H1 (cell line): ENCODE measurements around the gene LRRC17. TPM values are rescaled to one million over a fixed set of nuclear protein-coding genes. Genes with fewer than 3 reads are reported as not detected.

Experiments
- CTCF ChIA-PET: fragments of 300-600 bp; sonication (Branson Sonifier 250); formaldehyde crosslinking; loops from one replicate; lab custom pipeline; 2021; ENCODE audit not compliant: partially characterized antibody; lab: Charles Lee
- POLR2A ChIA-PET: fragments of 300-600 bp; sonication (Branson Sonifier 250); formaldehyde crosslinking; loops from one replicate; lab custom pipeline; 2021; ENCODE audit warnings: inconsistent platforms; ENCODE audit not compliant: partially characterized antibody; lab: Charles Lee
- DNase-seq, 2 experiments: peaks; one replicate each; pipeline versions ENCODE4 v3.0.0 to v3.0.0-alpha.2; 2010 to 2022; ENCODE audit warnings: low spot score in 2 of 2, low read depth in 1 of 2, mixed read lengths in 1 of 2
- FAIRE-seq: peaks from 2 replicates; lab custom pipeline; 2011; peaks lifted over from hg19 to GRCh38; lab: Jason Lieb, UNC
- H2AFZ ChIP-seq: 2 replicates; pipeline ENCODE4 v1.8.1; 2012; ENCODE audit warnings: low read length, inconsistent platforms
- H2AK5ac ChIP-seq: 2 replicates; pipeline ENCODE4 v1.6.1; 2013; ENCODE audit warnings: low read depth, low read length
- H2BK120ac ChIP-seq: replicated peaks from 2 replicates; pipeline ENCODE3; 2013; ENCODE audit warnings: low read depth, low read length, inconsistent platforms
- H2BK12ac ChIP-seq: 2 replicates; pipeline ENCODE4 v1.6.1; 2013; ENCODE audit warnings: low read depth, low read length
- H2BK15ac ChIP-seq: 2 replicates; pipeline ENCODE4 v1.6.1; 2013; ENCODE audit warnings: low read length
- H2BK20ac ChIP-seq: 2 replicates; pipeline ENCODE4 v1.6.1; 2013; ENCODE audit warnings: low read length
- H2BK5ac ChIP-seq: 2 replicates; pipeline ENCODE4 v1.6.1; 2013; ENCODE audit warnings: low read depth, low read length
- H3K14ac ChIP-seq: 2 replicates; pipeline ENCODE4 v1.6.1; 2013; ENCODE audit warnings: inconsistent platforms; ENCODE audit not compliant: insufficient read length
- H3K18ac ChIP-seq: 2 replicates; pipeline ENCODE4 v1.6.1; 2013; ENCODE audit warnings: low read length; ENCODE audit errors: extremely low read depth
- H3K23ac ChIP-seq: 2 replicates; pipeline ENCODE4 v1.6.1; 2013; ENCODE audit warnings: inconsistent platforms; ENCODE audit not compliant: insufficient read length
- H3K23me2 ChIP-seq: 2 replicates; pipeline ENCODE4 v1.6.1; 2013; ENCODE audit warnings: low read depth, low read length
- H3K27ac ChIP-seq: 2 replicates; pipeline ENCODE4 v1.6.1; 2011; ENCODE audit warnings: low read depth, low read length, inconsistent platforms
- H3K27me3 ChIP-seq, 4 experiments: replicated peaks in 1 of 4; 1 replicate in 1 of 4; 2 replicates in 3 of 4; pipeline versions ENCODE4 v1.6.1 to v1.8.1; 2011 to 2013; ENCODE audit warnings: low read length in 3 of 4, mild to moderate bottlenecking in 3 of 4, inconsistent platforms in 2 of 4, mixed read lengths in 2 of 4, moderate library complexity in 1 of 4; ENCODE audit not compliant: control insufficient read depth in 3 of 4, insufficient read depth in 3 of 4; ENCODE audit errors: extremely low read depth in 1 of 4
- H3K36me3 ChIP-seq, 4 experiments: 2 replicates each; pipeline versions ENCODE4 v1.6.1 to v1.8.1; 2011 to 2013; ENCODE audit warnings: mild to moderate bottlenecking in 4 of 4, low read length in 3 of 4, moderate library complexity in 2 of 4, control low read depth in 1 of 4, inconsistent platforms in 1 of 4; ENCODE audit not compliant: insufficient read depth in 4 of 4, control insufficient read depth in 2 of 4
- H3K4ac ChIP-seq: replicated peaks from 2 replicates; pipeline ENCODE3; 2013; ENCODE audit warnings: low read length, low read depth, mixed read lengths, inconsistent platforms; ENCODE audit not compliant: insufficient read length
- H3K4me1 ChIP-seq, 4 experiments: replicated peaks in 1 of 4; 1 replicate in 1 of 4; 2 replicates in 3 of 4; pipeline versions ENCODE4 v1.6.1 to v1.8.1; 2011 to 2013; ENCODE audit warnings: low read length in 3 of 4, inconsistent platforms in 2 of 4, mixed read lengths in 1 of 4; ENCODE audit not compliant: insufficient read depth in 4 of 4, control insufficient read depth in 3 of 4
- H3K4me2 ChIP-seq, 2 experiments: 2 replicates each; pipeline versions ENCODE4 v1.6.1 to v1.8.1; 2011 to 2013; ENCODE audit warnings: low read depth in 2 of 2, low read length in 2 of 2, control low read depth in 1 of 2, inconsistent platforms in 1 of 2, mild to moderate bottlenecking in 1 of 2; ENCODE audit not compliant: insufficient read depth in 1 of 2
- H3K4me3 ChIP-seq, 4 experiments: fragments of 200-600, 300-600 bp in 1 of 4; sonication (generic), shearing (Covaris generic), sonication (Bioruptor Twin) in 1 of 4; 2 replicates each; pipeline versions ENCODE4 v1.5.1 to v1.8.1; 2011 to 2016; ENCODE audit warnings: low read length in 4 of 4, low read depth in 3 of 4, control low read depth in 2 of 4, inconsistent platforms in 2 of 4, mild to moderate bottlenecking in 2 of 4, mixed read lengths in 1 of 4, moderate library complexity in 1 of 4; ENCODE audit not compliant: insufficient read depth in 2 of 4; ENCODE audit errors: extremely low read depth in 1 of 4
- H3K56ac ChIP-seq: replicated peaks from 2 replicates; pipeline ENCODE3; 2013; ENCODE audit warnings: low read depth, mild to moderate bottlenecking, mixed read lengths, low read length, inconsistent platforms; ENCODE audit not compliant: insufficient read length
- H3K79me1 ChIP-seq: 2 replicates; pipeline ENCODE4 v1.6.1; 2013; ENCODE audit warnings: low read depth, low read length, control low read depth
- H3K79me2 ChIP-seq, 2 experiments: 2 replicates each; pipeline versions ENCODE4 v1.6.1 to v1.8.1; 2012 to 2013; ENCODE audit warnings: low read length in 2 of 2, mild to moderate bottlenecking in 2 of 2, inconsistent platforms in 1 of 2; ENCODE audit not compliant: insufficient read depth in 2 of 2, control insufficient read depth in 1 of 2
- H3K9ac ChIP-seq, 4 experiments: replicated peaks in 1 of 4; 1 replicate in 1 of 4; 2 replicates in 3 of 4; pipeline versions ENCODE4 v1.6.1 to v1.8.1; 2011 to 2013; ENCODE audit warnings: low read depth in 3 of 4, low read length in 3 of 4, control low read depth in 2 of 4, mild to moderate bottlenecking in 2 of 4, moderate library complexity in 2 of 4, inconsistent platforms in 1 of 4; ENCODE audit errors: extremely low read depth in 1 of 4
- H3K9me3 ChIP-seq, 2 experiments: 2 replicates each; pipeline versions ENCODE4 v1.6.1 to v1.8.1; 2012 to 2013; ENCODE audit warnings: mild to moderate bottlenecking in 2 of 2, moderate library complexity in 2 of 2, control low read depth in 1 of 2, inconsistent platforms in 1 of 2, low read depth in 1 of 2, low read length in 1 of 2, mixed read lengths in 1 of 2; ENCODE audit not compliant: insufficient read depth in 2 of 2
- H4K20me1 ChIP-seq, 2 experiments: replicated peaks in 1 of 2; 2 replicates each; pipeline versions ENCODE3 to v1.8.1; 2011 to 2013; ENCODE audit warnings: inconsistent platforms in 2 of 2, low read length in 2 of 2, mild to moderate bottlenecking in 1 of 2; ENCODE audit not compliant: insufficient read depth in 2 of 2, control insufficient read depth in 1 of 2
- H4K5ac ChIP-seq: 2 replicates; pipeline ENCODE4 v1.6.1; 2013; ENCODE audit warnings: low read length, low read depth, mixed read lengths, inconsistent platforms; ENCODE audit not compliant: insufficient read length
- H4K8ac ChIP-seq: 2 replicates; pipeline ENCODE4 v1.8.0; 2013; ENCODE audit warnings: mild to moderate bottlenecking, moderate library complexity, low read length, inconsistent platforms; ENCODE audit not compliant: insufficient read depth; ENCODE audit errors: extremely low read depth
- H4K91ac ChIP-seq: replicated peaks from 2 replicates; pipeline ENCODE3; 2013; ENCODE audit warnings: low read length, mixed read lengths, inconsistent platforms; ENCODE audit not compliant: insufficient read length
- ASH2L ChIP-seq: fragments of 200-600, 300-600 bp; sonication (generic); IDR thresholded peaks from one replicate; pipeline ENCODE4 v1.7.1; 2017; ENCODE audit warnings: low read length
- CTBP2 ChIP-seq: IDR thresholded peaks from 2 replicates; pipeline ENCODE4 v1.7.0; 2011; ENCODE audit warnings: borderline replicate concordance, mild to moderate bottlenecking, moderate library complexity, mixed read lengths, low read length; ENCODE audit not compliant: insufficient read depth, insufficient read length
- FOSL1 ChIP-seq: IDR thresholded peaks from 2 replicates; pipeline ENCODE4 v1.6.1; 2011; ENCODE audit warnings: mild to moderate bottlenecking, low read depth, low read length, moderate library complexity; ENCODE audit not compliant: insufficient read depth
- NRF1 ChIP-seq: IDR thresholded peaks from 2 replicates; pipeline ENCODE4 v1.6.1; 2011; ENCODE audit warnings: mild to moderate bottlenecking, low read depth, low read length, improper control_type of control experiment
- RNF2 ChIP-seq: fragments of 200-900, 300-1000 bp; sonication (generic); IDR thresholded peaks from 2 replicates; pipeline ENCODE4 v1.7.1; 2016; ENCODE audit warnings: borderline replicate concordance, low read depth, mild to moderate bottlenecking, antibody characterized with exemption, low read length; ENCODE audit not compliant: poor library complexity, severe bottlenecking; ENCODE audit errors: missing control alignments
- SIN3A ChIP-seq, 2 experiments: IDR thresholded peaks in 1 of 2; conservative IDR thresholded peaks in 1 of 2; 2 replicates each; pipeline ENCODE4 v1.6.1; 2011 to 2012; ENCODE audit warnings: low read length in 2 of 2, improper control_type of control experiment in 1 of 2, low read depth in 1 of 2, mild to moderate bottlenecking in 1 of 2
- SIRT6 ChIP-seq: IDR thresholded peaks from one replicate; pipeline ENCODE4 v1.7.1; 2012; ENCODE audit warnings: low read length, inconsistent platforms
- SP4 ChIP-seq: IDR thresholded peaks from 2 replicates; pipeline ENCODE4 v1.6.1; 2012; ENCODE audit warnings: low read length, inconsistent platforms
- WGBS, 2 experiments: shearing (Covaris generic) in 1 of 2; methylation state at CpG; one replicate each; pipeline versions ENCODE4 v1.1.6 to v1.1.7; 2013 to 2015; ENCODE audit warnings: low lambda C conversion rate in 2 of 2, mixed read lengths in 2 of 2, inconsistent platforms in 1 of 2, low coverage in 1 of 2, missing lambda C conversion rate in 1 of 2; ENCODE audit not compliant: insufficient replicate concordance in 2 of 2, insufficient coverage in 1 of 2, insufficient read length in 1 of 2; ENCODE audit errors: extremely low coverage in 1 of 2, missing lambda C conversion rate in 1 of 2; 5-methylcytosine and 5-hydroxymethylcytosine counted together
- polyA plus RNA-seq, 7 experiments: library from polyadenylated mRNA; depleted of rRNA in 3 of 7; stranded (reverse) in 5 of 7; unstranded in 2 of 7; fragments of >200 nt in 5 of 7; fragments of 200-250 nt in 2 of 7; gene quantifications; 1 replicate in 5 of 7; 2 replicates in 1 of 7; 4 replicates in 1 of 7; pipeline versions ENCODE4 v1.2.1 to v1.2.3, GENCODE V29; 2011 to 2013; ENCODE audit warnings: missing spikeins in 2 of 7, mixed read lengths in 2 of 7
- total RNA-seq: library from RNA; stranded (reverse); fragmentation: NEBNext Ultra II Directional; extraction: Animal tissue kit (Norgen Biotek cat#: 25700); gene quantifications from 2 replicates; pipeline ENCODE4 v1.2.1, GENCODE V29; 2021
- TF ChIP-seq, protein P1 (sequence below): IDR thresholded peaks from 2 replicates; pipeline ENCODE4 v1.6.1; 2012; ENCODE audit warnings: inconsistent platforms

Gene LRRC17
- total and polyA plus RNA-seq, 2 of the 8 experiments (the other 6 are each of a cell fraction or from before 2014, with no cell fraction given): 3.0 TPM

DNA sequence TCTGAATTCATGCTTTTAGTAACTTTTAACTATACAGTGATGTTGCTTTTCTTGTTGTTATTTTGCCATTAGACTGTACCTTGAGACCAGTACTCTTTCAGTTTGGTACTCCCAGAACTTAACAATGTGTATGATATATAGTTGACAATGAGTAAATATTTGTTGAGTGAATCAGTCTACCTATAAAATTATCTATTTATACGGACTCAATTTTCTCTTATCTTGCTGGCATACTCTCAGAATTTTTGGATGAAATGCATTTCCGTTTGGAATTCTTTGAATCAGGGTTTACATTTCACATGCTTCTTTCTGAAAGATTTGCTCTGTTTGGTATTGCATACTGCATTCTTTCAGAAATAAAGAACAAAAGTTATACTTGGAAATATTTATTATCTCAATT lies 47.8 kb upstream of the LRRC17 start:
- Histone ChIP-seq H3K4me3 (no peak overlapping the region), H3K9ac (no peak overlapping the region), H4K8ac (no peak overlapping the region), H3K14ac (no peak overlapping the region), H2BK12ac (no peak overlapping the region), H3K4me2 (no peak overlapping the region), H3K27ac (no peak overlapping the region), H3K23ac (no peak overlapping the region), H4K5ac (no peak overlapping the region), H3K9me3 (no peaks in the 10 kb centered on the region), H2BK20ac (no peak overlapping the region), H2AK5ac (no peak overlapping the region), H2BK5ac (no peak overlapping the region), H3K36me3 (no peaks in the 10 kb centered on the region), H2BK15ac (no peak overlapping the region), H3K79me2 (no peaks in the 10 kb centered on the region), H3K79me1 (no peaks in the 10 kb centered on the region), H2AFZ (no peak overlapping the region), H3K4ac (no peak overlapping the region), H3K4me1 (0 out of 7 replicates have a peak, but pooled peaks cover 0 to 2% (median 0%) of the 10 kb centered on the region in 4 experiments), H2BK120ac (no peak overlapping the region), H3K56ac (no peak overlapping the region), H4K20me1 (no peaks in the 10 kb centered on the region), H3K23me2 (no peaks in the 10 kb centered on the region), H4K91ac (no peak overlapping the region), H3K18ac (no peak overlapping the region), H3K27me3 (no peaks in the 10 kb centered on the region)
- POLR2A ChIA-PET: no interaction called here
- TF ChIP-seq SIN3A (conservative IDR thresholded peaks at IDR 0.05 in 1 of 2, IDR thresholded peaks at IDR 0.05 in 1 of 2; ENCODE audit: low read depth in 1 of 2, low read length in 2 of 2) (no peak), CTBP2 (no peak), NRF1 (no peak), RNF2 (no peak), ASH2L (no peak), FOSL1 (no peak), SP4 (no peak), SIRT6 (no peak)
- TF ChIP-seq, protein P1, sequence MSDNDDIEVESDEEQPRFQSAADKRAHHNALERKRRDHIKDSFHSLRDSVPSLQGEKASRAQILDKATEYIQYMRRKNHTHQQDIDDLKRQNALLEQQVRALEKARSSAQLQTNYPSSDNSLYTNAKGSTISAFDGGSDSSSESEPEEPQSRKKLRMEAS: no peak
- WGBS, 2 experiments: 97% methylated on average over 2 of the region's 2 CpGs; no CpG with 5 or more reads in 1 of the 2 experiments
- FAIRE-seq (no peak), DNase-seq (no peak)
- CTCF ChIA-PET: no interaction called here
